Measurements from ENCODE around the gene APC2.
"Not testable (repeated sequence)": the region's sequence is repeated elsewhere in the genome, so short reads cannot be mapped to it uniquely, and the experiment has no call there.

The APC2 gene

DNA sequence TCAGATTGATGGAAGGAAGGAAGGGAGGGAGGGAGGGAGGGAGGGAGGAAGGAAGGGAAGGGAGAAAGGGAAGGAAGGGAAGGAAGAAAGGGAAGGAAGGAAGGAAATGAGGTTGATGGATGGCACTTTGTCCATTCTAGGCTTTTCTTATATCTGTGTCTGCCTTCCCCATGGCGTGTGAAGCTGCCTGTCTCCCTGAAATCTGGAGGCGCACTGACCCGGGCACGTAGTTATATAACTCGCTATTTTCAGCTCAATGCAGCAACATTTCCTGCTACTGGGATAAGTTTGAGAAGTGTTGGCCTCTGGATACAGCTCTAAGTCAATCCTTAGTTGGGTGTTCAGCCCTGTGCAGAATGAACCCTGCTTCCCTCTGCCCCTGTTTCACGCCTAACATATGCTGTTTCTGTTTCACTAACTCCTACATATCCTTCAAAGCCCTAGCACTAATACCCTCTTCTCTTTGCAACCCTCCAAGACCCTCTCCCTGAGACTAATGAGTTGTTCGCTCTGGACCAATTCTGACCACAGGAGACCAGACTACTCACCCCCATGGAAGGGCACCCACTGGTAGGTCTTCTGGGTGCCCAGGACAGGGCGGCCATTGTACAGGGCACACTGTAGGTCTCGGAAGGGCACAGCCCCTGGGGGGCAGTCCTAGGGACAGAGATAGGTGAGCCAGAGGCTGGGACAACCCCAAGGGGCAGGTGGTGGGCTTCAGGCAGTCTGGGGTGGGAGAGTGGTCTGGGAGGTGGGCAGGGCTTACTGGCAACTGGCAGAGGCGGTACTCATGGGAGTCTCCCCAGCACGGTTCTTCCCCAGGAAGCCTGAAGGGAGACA is 59.9 kb downstream of the APC2 start:
- FAIRE-seq (no peak), DNase-seq (ENCODE audit: low spot score) (no peak)

DNA sequence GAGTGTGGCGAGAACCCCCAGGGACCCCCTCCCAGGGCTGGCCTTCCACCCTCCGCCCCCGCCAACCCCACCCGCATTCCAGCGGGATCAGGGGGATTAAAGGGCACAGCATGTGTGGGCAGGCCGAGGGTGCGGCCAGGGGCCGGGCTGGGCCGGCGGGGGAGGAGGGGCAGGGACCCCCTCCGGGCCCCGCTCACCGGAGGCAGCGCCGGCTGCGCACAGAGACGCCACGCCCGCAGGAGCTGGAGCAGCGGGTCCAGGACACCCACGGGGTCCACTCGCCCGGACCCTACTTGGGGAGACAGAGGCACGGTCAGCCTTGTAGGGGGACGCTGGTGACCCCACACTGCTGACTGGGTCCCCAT is 60.5 kb downstream of the APC2 start:
- DNase-seq (ENCODE audit: low spot score) (no peak), FAIRE-seq (no peak)

DNA sequence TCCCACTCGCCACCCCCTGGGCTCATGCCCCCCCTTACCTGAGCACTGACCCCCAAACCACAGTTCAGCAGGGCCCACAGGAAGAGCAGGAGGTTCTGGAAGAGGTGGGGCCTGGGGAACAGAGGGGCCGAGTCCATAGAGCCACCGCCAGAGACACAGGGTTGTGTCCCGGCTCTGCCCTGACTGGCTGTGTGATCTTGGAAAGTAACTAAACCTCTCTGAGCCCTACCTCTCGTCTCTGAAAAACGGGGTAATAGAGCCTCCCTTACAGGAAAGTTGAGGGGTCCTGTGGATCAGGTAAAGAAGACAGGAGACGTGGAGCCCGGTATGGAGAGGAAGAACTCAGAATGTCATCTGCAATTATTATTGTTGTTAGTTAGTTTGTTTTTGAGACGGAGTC is 60.9 kb downstream of the APC2 start:
- no peak for DNase-seq (ENCODE audit: low spot score)
- FAIRE-seq: no peak

DNA sequence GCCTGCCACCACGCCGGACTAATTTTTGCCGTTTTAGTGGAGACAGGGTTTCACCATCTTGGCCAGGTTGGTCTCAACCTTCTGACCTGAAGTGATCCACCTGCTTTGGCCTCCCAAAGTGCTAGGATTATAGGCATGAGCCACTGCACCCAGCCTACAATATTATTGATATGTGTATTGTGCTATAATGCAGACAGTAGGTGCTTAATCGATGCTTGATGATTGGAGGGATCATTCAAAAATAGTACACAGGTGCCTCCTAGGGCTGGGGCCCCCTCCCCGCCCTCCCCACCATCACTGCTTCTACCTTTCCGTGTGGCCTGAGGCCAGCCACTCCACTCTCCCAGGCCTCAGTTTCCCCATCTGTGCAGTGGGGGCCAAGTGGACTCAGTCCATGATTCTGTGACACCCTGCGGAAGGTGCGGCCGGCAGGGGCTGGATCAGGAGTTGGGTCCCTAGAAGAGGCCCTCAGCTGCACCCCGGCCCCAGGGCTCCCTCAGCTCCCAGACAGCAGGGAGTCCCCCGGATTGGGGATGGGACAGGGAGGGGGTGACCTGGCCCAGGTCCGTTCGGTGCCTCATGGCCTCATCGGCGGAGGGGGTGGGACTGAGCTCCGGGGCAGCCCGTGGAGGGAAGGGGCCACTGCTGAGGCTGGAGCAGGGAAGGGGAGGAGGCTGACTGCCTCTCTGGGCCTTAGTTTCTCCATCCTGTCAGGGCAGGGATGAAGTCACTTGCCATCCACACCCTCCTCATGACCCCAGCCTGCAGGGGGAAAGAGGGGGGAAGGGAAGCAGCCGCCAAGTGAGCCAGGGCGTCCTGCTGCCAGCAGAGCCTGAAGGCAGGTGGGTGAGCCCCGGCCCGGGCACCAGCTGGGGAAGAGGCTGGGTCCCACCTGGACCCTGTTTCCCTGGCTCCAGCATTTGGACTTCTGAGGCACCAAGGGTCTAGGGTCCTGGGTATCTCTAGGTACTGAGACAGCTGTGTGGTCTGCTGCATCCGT is 61.7 kb downstream of the APC2 start:
- no peak for DNase-seq (ENCODE audit: low spot score)
- no peak for FAIRE-seq

DNA sequence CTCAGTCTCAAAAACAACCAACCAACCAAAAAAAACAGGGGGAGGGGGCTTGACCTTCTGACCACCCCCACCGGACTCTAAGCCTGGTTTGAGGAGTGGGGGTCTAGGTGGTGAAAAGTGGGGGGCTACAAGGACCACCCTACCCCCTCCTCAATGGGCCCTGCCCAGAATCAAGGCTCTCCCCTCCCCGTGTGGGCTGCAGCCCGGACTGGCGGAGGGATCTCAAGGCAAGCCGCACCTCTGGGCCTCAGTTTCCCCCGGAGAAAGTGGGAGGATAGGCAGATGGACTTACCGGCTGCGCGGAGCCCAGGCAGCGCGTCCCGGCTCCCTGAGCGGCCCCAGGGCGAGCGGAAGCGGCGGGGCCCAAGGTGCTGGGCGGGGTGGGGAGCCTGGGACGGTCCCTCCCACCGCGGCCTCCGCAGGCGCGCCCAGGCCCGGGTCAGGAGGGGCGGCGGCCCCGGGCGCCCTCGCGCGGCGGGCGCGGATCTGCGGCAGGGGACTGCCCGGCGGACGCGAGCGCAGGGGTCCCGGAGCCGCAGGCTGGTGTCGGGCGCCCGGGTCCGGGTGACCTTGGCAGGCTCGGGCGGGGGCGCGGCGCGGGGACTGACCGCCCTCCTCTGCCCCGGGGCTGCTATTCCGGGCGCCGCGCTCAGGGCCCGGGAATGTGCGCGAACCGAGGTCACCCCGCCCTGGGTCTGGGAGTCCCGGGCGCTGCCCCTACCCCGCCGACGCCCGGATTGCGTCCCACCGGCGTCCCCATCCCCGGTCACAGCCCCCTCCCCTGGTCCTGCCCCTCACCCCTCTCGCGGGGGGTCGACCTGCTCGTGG is 63.0 kb downstream of the APC2 start, which contains the start of gene ADAMTSL5:
ADAMTSL5 (minus strand) TSS at position 349 of the 828 bp plus-strand sequence. CDS start 2,076 bp downstream, outside the sequence.
- DNase-seq (ENCODE audit: low spot score) (peak; percentile 60), FAIRE-seq (no peak)

DNA sequence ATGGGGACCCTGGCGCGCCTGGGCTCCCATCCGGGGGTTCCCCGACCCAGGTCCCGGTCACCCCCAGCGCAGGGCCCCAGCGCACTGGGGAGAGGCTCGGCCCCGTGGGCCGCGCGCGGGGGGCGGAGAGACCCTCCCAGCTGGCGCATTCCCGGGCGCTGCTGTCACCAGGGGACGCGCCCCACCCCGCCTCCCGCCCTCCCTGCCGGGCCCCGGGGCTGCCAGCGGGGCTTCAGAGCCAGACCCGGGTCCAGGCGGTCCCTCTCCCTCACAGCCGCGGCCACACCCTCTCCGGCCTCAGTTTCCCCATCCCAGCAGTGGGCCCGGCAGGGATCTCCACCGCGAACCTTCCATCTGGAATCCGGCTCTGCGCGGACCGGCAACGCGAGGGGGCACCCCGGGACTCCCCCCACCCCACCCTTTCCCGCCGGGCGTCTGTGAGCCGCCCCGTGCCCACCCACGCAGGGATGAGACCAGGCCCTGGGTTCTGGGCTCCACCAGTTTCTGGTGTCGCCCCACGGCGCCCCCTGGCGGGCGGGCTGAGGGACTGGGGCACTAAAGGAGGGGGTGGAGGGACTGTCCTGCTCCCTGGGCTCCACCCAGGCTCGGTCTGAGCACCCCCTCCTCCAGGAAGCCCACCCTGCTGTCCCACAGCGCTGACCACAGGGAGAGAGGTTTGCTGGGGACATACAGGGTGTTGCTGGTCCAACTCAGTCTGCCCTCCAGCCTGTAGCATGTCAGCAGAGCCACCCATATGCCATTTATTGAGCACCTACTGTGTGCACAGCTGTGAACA is 63.8 kb downstream of the APC2 start:
- peak; percentile 76 for DNase-seq (ENCODE audit: low spot score)
- FAIRE-seq: no peak

DNA sequence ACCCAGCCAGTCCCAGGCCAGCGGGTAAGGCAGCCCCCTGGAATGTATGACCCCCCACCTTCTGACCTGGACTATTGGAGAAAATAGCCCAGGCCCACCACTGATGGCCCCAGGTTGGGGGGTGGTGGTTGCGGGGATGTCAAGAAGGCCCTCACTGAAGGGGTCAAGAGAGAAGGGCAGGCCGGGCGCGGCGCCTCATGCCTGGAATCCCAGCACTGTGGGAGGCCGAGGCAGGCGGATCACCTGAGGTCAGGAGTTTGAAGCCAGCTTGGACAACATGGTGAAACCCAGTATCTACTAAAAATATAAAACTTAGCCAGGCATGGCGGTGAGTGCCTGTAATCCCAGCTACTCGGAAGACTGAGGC is 64.4 kb downstream of the APC2 start:
- DNase-seq (ENCODE audit: low spot score) (no peak), FAIRE-seq (no peak)

DNA sequence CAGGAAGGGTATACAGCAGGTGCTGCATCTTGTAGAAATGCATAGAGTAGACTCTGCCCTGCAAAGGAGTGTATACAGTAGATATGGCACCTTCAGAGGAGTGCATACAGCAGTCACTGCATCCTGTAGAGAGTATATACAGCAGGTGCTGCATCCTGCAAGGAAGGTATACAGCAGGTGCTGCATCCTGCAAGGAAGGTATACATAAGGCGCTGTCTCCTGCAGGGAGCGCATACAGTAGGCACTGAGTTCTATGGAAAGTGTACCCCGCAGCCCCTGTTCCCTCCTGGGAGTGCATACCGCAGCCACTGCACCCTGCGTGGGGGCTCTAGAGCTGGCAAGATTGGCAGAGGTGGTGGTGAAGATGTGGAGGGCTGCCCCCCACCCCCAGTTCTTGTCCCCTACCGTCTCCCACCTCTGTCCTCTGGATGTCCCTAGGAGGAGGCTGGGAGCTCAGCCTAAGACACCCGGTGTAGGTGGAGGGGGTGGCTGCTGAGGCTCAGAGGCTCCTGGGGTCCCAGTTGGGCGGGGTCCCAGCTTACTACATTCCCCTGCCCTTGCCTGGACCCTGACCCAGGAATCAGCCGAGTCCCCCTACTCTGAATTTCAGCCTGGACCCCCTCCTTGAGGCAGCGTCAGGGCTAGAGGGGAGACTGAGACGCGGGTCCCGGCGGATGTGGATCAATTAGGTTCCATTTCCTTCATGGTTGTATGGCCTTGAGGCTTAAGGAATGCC is 65.2 kb downstream of the APC2 start:
- no peak for FAIRE-seq
- no peak for DNase-seq (ENCODE audit: low spot score)

DNA sequence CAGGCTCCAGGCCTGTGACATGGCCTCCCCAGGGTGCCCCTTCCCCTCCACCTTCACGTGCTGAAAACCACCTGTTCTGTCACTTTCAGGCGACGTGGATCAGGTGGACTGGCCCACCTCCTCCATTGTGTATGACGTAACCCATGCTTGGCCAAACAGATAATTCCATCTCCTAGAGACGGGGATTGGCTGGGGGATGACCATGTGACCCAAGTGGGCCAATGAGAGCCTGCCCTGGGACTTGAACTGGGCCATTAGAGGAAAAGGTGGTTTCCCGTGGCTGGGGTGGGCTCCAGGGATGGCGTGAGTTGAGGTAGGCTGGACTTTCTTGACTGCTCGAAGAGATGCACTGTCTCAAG is 66.5 kb downstream of the APC2 start:
- no peak for DNase-seq (ENCODE audit: low spot score)
- FAIRE-seq: no peak

DNA sequence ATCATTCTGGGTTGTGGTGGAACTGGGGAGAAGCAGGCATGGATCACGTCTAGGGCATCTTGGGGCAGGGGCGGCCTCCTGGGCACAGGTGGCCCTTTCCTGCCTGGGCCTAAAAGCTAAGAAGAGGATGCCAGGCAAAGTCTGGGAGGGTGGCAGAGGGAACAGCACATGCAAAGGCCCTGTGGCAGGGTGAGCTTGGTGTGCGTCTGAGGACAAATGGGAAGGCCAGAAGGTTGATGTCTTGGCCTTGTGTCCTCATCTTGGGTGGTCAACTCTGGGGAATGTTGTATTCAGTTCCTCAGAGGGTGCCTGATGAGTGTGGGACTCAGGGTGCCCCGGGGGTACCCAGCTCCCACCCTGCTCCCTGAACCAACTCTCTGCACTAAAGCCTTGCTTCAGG is 68.5 kb downstream of the APC2 start:
- FAIRE-seq (no peak), DNase-seq (ENCODE audit: low spot score) (no peak)

DNA sequence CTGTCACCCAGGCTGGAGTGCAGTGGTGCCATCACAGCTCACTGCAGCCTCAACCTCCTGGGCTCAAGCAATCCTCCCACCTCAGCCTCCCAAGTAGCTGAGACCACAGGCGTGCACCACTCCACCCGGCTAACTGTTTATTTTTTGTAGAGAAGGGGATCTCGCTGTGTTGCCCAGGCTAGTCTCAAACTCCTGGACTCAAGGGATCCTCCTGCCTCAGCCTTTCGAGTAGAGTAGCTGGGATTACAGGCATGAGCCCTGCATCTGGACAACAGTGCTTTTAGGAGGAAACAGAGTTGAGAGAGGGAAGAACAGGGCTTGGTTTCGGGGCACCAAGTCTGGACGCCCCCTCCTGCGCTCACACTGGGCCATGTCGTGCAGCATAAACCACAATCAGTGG is 69.9 kb downstream of the APC2 start:
- FAIRE-seq; DNase-seq (ENCODE audit: low spot score): not testable (repeated sequence)

DNA sequence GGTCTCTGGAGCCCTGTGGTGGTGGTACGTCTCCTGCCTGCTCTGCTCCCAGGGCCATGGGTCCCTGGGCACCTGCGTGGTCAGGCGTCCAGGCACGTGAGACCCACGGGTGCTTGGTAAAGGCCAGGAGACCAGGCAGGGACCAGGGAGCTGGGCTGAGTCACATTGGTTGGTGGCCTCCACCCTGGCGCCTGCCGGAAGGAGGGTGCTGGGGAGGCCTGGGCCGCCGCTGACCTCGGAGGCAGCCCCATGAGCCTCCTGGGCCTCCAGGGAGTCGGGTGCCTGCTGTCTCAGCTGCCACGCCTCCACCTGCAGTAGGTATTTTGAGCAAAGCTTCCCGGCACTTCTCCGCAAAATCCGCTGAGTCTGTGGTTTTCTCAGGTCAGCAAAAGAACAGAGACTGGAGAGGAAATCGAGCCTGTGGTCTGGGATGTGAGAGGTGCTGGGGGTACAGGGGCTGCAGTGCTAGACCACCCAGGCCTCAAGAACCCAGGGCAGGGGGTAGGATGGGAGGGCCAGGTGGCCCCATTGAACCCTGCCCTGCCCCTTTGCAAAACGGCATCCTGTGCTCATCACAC is 70.4 kb downstream of the APC2 start:
- DNase-seq (ENCODE audit: low spot score): no peak
- FAIRE-seq: no peak

DNA sequence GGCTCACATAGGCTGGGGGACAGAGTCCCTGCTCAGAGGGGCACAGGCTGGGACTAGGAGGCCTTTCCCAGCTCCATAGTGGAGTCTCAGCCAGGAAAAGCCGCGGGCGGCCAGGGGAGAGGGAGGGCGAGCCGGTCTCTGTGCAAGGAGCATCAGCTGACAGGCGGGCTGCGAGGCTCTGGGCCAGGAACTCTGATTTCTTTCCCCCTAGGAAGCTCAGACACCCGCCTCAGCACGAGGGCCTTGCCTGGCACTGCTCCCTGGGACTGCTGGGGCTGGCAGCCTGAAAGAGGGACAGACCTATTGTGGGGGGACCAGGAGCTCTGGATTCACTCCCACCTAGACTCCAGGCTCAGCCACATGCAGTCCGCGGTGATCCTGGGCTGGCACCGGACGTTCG is 71.7 kb downstream of the APC2 start:
- no peak for FAIRE-seq
- no peak for DNase-seq (ENCODE audit: low spot score)

DNA sequence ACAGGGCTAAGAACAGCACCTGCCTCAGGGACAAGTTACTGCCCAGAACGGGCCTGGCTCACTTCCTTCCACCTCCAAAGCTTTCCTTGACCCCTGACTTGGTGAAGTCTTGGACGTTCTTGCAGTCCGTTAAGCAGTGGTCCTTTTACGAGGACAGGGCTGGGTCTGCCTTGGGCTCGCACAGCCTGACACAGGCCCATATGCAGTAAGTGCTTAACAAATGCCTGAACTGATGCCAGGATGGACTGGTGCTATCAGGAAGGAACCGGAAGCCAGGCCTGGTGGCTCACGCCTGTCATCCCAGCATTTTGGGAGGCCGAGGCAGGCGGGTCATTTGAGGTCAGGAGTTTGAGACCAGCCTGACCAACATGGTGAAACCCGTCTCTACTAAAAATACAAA is 72.1 kb downstream of the APC2 start:
- no peak for DNase-seq (ENCODE audit: low spot score)
- FAIRE-seq: no peak

DNA sequence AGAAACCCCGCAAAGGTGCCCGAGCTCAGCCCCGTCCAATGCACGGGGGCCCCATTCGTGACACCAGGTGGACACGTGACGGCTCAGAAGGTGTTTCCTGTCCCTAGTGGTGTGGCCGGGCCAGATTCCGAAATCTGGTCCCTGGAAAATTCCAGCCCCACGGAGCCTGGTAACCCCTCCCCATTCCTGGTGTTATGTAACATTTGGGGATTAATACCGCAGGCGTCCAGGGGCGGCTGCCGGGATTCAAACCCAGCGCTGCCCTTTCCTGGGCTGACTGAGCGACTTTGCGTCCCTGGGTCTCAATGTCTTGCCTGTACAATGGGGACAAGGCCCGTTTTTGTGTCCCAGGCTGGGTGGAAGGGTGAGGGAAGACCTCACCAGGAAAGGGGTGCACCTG is 72.9 kb downstream of the APC2 start:
- FAIRE-seq (no peak), DNase-seq (ENCODE audit: low spot score) (no peak)

Data from urothelium cell line (cell line).